Measurements from ENCODE around the gene TTC28.

Gene TTC28

GRCh38 chr22:28019881-28020861, 659.5 kb downstream of the TTC28 start:
- peak; percentile 40 for DNase-seq (ENCODE audit: low spot score)

- no peak for DNase-seq (ENCODE audit: low spot score)
Observed at GRCh38 chr22:28019360-28019759, 660.3 kb downstream of the TTC28 start.

GRCh38 chr22:28018461-28018927, 661.1 kb downstream of the TTC28 start:
- DNase-seq (ENCODE audit: low spot score) = no peak

- DNase-seq (ENCODE audit: low spot score) = no peak
Observed at GRCh38 chr22:28017859-28018258, 661.8 kb downstream of the TTC28 start.

GRCh38 chr22:28017558-28017820, 662.2 kb downstream of the TTC28 start:
- no peak for DNase-seq (ENCODE audit: low spot score)

GRCh38 chr22:28016781-28017557, 662.7 kb downstream of the TTC28 start:
- DNase-seq (ENCODE audit: low spot score) = no peak

GRCh38 chr22:28015676-28016601, 663.7 kb downstream of the TTC28 start:
- no peak for DNase-seq (ENCODE audit: low spot score)

DNA sequence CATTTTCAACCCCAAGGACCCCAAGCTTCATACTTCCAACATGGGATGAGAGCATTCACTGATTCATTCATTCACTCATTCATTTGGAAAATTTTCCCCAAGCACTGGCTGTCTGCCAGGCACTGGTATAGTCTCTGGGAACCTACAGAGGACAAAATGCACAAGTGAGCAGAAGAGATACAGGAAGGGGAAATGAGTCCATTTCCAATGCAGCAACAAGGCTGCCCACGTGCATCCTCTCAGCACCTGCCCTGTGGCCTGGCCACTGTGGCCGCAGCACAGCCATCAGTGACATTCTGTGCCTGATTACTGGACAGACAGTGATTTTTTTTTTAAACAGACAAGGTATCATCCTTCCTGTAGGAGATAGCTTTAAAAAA, 664.6 kb downstream of the TTC28 start:
- DNase-seq (ENCODE audit: low spot score) = no peak

- DNase-seq (ENCODE audit: low spot score) = no peak
Observed at GRCh38 chr22:28014211-28015045, 665.2 kb downstream of the TTC28 start.

DNA sequence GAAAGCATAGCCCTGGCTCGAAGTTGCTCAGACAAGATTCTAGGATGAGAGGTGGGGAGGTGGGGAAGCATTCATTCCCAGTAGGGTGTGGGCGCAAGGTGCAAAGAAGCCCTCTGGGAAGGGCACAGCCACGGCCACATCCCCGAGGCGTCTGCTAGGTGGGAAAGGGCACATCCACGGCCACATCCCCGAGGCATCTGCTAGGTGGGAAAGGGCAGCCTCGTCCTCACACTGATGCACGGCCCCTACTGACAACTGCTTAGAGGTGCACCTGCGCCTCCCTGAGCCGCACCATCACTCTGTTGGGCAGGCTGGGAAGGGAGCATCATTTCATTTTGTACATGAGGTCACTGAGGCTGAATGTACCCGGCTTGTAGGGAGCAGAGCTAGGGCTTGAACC, 666.0 kb downstream of the TTC28 start:
- DNase-seq (ENCODE audit: low spot score) = no peak

- DNase-seq (ENCODE audit: low spot score) = no peak
Observed at GRCh38 chr22:28012832-28013460, 666.7 kb downstream of the TTC28 start.

- peak; percentile 60 for DNase-seq (ENCODE audit: low spot score)
Observed at GRCh38 chr22:28009272-28009827, 670.3 kb downstream of the TTC28 start.

DNA sequence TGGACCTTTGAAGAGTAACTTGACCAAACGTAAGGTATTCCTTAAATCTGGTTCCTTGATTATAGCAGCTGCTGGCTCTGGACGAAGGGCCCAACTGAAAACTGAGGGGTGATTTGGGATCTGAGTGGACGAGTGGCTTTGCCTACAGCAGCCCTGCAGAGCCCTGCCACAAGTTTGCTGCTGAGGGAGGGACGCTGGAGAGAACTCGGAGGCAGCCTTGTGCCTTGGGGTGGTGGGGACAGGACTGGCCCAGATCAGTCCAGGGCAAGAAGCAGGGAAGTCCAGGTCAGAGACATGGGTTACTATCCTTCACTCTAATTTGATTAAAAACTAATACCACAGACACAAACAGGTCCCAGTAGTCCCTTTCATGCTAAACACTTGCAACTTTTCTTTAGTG, 671.0 kb downstream of the TTC28 start:
- DNase-seq (ENCODE audit: low spot score) = no peak

DNA sequence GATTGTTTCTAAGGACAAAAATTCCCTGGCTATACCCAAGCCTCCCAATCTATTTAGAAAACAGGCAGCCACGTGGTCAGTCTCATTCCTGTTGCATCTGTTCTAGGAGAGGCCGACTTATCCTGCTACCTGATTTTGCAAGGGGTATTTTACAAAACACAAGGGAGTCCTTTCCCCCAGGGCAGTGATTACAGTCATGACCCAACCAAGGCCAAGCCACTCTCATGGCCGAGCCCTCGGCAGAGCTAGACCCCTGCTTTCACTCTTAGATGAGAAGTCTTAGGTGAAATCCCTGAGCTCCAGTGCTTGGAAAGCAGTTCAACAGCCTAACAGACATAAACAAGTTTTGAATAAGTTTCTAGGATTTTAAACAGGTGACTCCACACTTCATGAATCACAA, 671.6 kb downstream of the TTC28 start:
- DNase-seq (ENCODE audit: low spot score) = no peak

- no peak for DNase-seq (ENCODE audit: low spot score)
Observed at GRCh38 chr22:28006271-28006670, 673.4 kb downstream of the TTC28 start.

- no peak for DNase-seq (ENCODE audit: low spot score)
Observed at GRCh38 chr22:28005513-28005912, 674.1 kb downstream of the TTC28 start.

DNA sequence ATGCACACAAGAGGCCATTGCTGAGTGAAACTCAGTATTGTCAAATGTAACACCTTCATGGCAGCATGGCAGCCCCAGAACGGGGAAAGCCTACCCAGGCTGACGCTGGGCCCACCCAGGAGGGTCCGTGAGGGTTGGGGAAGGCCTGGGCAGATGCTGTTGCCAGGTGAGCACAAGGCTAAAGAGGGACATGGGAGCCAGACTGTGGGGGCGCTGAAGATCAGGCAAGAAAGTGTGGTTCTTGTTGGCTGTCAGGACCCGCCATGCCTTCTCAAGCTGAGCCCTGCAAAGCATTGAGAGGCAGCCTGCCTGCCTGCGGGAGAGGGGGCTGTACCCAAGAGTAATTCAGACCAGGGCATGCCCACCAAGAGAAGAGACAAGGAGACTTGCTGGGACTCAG, 675.6 kb downstream of the TTC28 start:
- no peak for DNase-seq (ENCODE audit: low spot score)

- no peak for DNase-seq (ENCODE audit: low spot score)
Observed at GRCh38 chr22:28002863-28003565, 676.6 kb downstream of the TTC28 start.

DNA sequence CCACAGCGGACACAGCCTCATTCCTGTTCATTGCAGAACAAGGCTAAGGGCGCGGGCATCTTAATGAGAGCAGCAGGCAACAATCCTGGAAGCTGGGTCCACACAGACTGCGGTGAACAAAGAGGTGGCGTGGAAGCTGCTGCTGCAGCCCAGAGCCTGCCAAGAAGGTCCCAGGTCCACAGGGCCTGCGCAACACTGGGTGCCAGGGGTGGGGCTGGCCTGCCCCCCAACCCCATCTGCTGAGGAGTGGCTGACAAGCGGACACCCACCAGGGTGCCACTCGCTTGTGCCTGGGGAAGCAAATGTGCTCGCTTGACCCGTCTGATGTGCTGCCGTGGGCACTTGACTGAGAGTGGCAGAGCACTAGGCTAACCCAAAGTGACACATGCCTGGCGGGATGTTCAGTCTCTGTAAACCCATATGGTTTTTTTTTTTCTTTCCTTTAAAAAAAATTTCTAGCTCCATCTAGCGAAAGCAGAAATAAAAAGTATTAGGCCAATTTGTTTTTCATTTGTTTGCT, 677.4 kb downstream of the TTC28 start:
- DNase-seq (ENCODE audit: low spot score) = no peak

Measured in CD4-positive, alpha-beta T cell treated with Interleukin-6 at 100 ng/mL for 8 hours (primary cell).